GM19043 (cell line): ENCODE measurements around the gene TMEM186.
"Not testable (repeated sequence)": the region's sequence is repeated elsewhere in the genome, so short reads cannot be mapped to it uniquely, and the experiment has no call there.

Experiments used
- ATAC-seq: cut with Tn5 transposase; IDR thresholded peaks from one replicate; pipeline ENCODE4 v1.9.1; 2021; ENCODE audit warnings: low read depth; ENCODE audit not compliant: unreplicated experiment

The TMEM186 gene

GRCh38 chr16:8797364-8798173 is at the start of gene TMEM186, which contains the start of gene PMM2:
TMEM186 (minus strand) TSS chr16:8797639; CDS start chr16:8797614, 25 bp downstream.
PMM2 (plus strand) TSS chr16:8797839; CDS start chr16:8797883, 44 bp downstream.
- peak; percentile 92 for ATAC-seq

- ATAC-seq = no peak
Observed at GRCh38 chr16:8847145-8847544, 49.7 kb upstream of the TMEM186 start.

GRCh38 chr16:8846401-8846932 is 49.0 kb upstream of the TMEM186 start:
- no peak for ATAC-seq

- no peak for ATAC-seq
Observed at GRCh38 chr16:8845699-8846298, 48.4 kb upstream of the TMEM186 start.

GRCh38 chr16:8843296-8843695 is 45.9 kb upstream of the TMEM186 start:
- not testable (repeated sequence) for ATAC-seq

DNA sequence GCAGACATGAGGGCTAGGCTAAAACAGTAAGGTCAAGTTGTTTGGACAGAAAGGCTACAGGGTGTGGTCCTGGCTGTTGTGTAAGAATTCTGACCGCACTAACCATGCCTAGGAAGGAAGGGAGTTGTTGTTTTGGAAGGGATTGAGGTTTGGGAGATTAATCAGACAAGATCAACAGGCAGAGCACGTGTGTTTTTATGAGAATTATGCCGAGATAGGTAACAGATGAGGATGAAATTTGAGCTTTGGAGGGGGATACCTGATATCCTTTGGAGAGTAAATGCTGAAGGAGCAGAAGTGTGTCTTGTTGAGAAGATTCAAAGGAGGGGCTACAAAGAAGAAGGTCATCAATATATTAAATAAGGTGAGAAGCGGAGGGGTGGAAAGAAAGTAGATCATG is 44.6 kb upstream of the TMEM186 start:
- not testable (repeated sequence) for ATAC-seq

- not testable (repeated sequence) for ATAC-seq
Observed at GRCh38 chr16:8837594-8837993, 40.2 kb upstream of the TMEM186 start.

GRCh38 chr16:8836797-8837196 is 39.4 kb upstream of the TMEM186 start:
- ATAC-seq = not testable (repeated sequence)

- ATAC-seq = no peak
Observed at GRCh38 chr16:8832717-8833105, 35.3 kb upstream of the TMEM186 start.

GRCh38 chr16:8831871-8832716 is 34.7 kb upstream of the TMEM186 start:
- ATAC-seq = no peak

DNA sequence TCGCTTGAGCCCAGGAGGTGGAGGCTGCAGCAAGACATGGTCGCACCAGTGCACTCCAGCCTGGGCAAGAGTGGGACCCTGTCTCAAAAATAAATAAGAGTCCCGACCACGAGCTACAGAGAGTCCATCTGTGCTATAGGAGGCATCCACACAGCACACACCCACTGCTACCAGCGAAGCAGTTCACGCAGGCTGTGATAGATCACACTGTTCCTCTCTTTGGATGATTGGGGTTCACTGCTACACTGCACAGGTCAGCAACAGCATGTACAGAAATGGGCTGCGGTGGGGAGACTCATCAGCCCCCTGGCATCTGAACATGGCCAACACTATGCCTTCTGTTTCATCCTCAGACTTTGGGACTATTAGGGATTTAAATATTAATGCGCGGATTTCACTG is 34.0 kb upstream of the TMEM186 start:
- no peak for ATAC-seq

- ATAC-seq = no peak
Observed at GRCh38 chr16:8828541-8829165, 31.2 kb upstream of the TMEM186 start.

DNA sequence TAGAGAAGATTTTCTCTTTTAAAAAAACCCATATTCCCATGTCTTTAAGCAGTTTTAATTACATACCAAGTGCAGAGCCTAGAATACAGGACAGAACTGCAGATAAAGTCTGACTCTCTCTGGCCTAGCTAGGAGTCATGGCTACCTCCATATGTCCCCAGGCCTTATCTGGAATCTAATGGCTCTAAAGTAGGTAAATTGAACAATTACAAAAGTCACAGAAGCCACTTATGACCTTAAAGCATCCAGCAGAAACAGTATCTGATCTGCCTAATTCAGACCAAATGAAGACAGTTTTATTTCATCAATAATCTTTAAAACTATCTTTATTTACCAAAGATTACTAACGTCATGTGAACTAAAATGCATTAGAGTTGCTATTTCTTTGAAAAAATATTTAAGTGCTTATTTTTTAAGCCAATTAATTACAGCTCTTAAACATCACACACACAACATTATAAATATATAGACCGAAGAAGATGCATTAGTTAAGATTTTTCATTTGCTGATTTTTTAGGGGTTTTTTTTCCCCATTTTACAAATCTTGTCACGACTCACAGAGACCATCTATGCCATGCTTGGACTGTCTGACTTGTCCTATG is 28.9 kb upstream of the TMEM186 start:
- ATAC-seq = no peak

DNA sequence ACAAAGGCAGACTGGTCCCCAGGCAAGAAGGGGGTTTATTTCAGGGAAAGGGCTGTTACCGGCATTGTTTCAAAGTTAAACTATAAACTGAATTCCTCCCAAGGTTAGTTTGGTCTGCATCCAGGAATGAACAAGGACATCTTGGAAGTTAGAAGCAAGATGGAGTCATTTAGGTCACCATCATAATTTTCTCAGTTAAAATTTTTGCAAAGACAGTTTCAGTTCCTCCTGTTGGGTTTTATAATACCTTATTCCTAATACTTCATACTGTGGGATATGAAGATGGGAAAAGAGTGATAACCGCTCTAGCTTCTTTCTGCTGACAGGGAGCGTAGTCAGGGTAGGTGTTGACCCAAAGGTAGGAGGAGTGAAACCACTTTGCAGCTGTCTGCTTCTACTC is 25.0 kb upstream of the TMEM186 start:
- no peak for ATAC-seq

GRCh38 chr16:8819411-8820034 is 22.1 kb upstream of the TMEM186 start:
- ATAC-seq = no peak

- peak; percentile 92 for ATAC-seq
Observed at GRCh38 chr16:8818504-8819270, 21.2 kb upstream of the TMEM186 start.

DNA sequence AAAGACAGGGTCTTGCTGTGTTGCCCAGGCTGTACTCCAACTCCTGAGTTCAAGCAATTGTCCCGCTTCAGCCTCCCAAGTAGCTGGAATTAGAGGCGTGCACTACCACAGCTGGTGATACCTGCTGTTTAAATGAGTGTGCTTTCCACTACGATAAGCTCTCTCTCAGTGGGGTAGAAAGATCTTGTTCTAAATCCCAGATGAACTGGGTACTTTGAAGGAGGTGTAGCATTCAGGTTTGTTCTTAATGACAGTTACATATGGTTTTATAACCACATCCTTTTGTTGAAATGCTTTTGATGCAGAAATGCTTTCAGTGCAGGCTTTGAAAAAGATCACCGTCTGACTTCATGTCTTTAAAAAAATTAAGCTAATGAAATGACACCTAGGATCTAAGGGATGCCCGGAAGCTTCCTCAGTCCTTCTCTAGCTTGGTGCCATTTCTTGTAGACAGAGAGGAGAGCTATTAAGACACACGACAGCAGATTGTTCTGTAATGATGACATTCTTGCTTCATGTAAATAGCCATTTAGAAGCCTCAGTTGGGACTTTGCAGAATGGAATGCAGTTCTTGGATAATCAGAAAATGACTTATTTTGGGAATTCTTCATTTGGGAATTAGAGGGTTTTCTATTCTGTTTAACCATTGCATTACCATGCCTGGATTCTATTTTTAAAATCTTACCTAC is 19.7 kb upstream of the TMEM186 start:
- ATAC-seq = no peak

GRCh38 chr16:8814095-8814806 is 16.8 kb upstream of the TMEM186 start:
- ATAC-seq = no peak
